H1 (cell line): Measurements from ENCODE around the gene PORCN. TPM values are rescaled to one million over a fixed set of nuclear protein-coding genes. Genes with fewer than 3 reads are reported as not detected.

Experiments used
- CTCF ChIA-PET: fragments of 300-600 bp; sonication (Branson Sonifier 250); formaldehyde crosslinking; loops from one replicate; lab custom pipeline; 2021; ENCODE audit not compliant: partially characterized antibody; lab: Charles Lee
- POLR2A ChIA-PET: fragments of 300-600 bp; sonication (Branson Sonifier 250); formaldehyde crosslinking; loops from one replicate; lab custom pipeline; 2021; ENCODE audit warnings: inconsistent platforms; ENCODE audit not compliant: partially characterized antibody; lab: Charles Lee
- DNase-seq, 2 experiments: peaks; one replicate each; pipeline versions ENCODE4 v3.0.0 to v3.0.0-alpha.2; 2010 to 2022; ENCODE audit warnings: low spot score in 2 of 2, low read depth in 1 of 2, mixed read lengths in 1 of 2
- FAIRE-seq: peaks from 2 replicates; lab custom pipeline; 2011; peaks lifted over from hg19 to GRCh38; lab: Jason Lieb, UNC
- H2AFZ ChIP-seq: 2 replicates; pipeline ENCODE4 v1.8.1; 2012; ENCODE audit warnings: low read length, inconsistent platforms
- H2AK5ac ChIP-seq: 2 replicates; pipeline ENCODE4 v1.6.1; 2013; ENCODE audit warnings: low read depth, low read length
- H2BK120ac ChIP-seq: replicated peaks from 2 replicates; pipeline ENCODE3; 2013; ENCODE audit warnings: low read depth, low read length, inconsistent platforms
- H2BK12ac ChIP-seq: 2 replicates; pipeline ENCODE4 v1.6.1; 2013; ENCODE audit warnings: low read depth, low read length
- H2BK15ac ChIP-seq: 2 replicates; pipeline ENCODE4 v1.6.1; 2013; ENCODE audit warnings: low read length
- H2BK20ac ChIP-seq: 2 replicates; pipeline ENCODE4 v1.6.1; 2013; ENCODE audit warnings: low read length
- H2BK5ac ChIP-seq: 2 replicates; pipeline ENCODE4 v1.6.1; 2013; ENCODE audit warnings: low read depth, low read length
- H3K14ac ChIP-seq: 2 replicates; pipeline ENCODE4 v1.6.1; 2013; ENCODE audit warnings: inconsistent platforms; ENCODE audit not compliant: insufficient read length
- H3K18ac ChIP-seq: 2 replicates; pipeline ENCODE4 v1.6.1; 2013; ENCODE audit warnings: low read length; ENCODE audit errors: extremely low read depth
- H3K23ac ChIP-seq: 2 replicates; pipeline ENCODE4 v1.6.1; 2013; ENCODE audit warnings: inconsistent platforms; ENCODE audit not compliant: insufficient read length
- H3K23me2 ChIP-seq: 2 replicates; pipeline ENCODE4 v1.6.1; 2013; ENCODE audit warnings: low read depth, low read length
- H3K27ac ChIP-seq: 2 replicates; pipeline ENCODE4 v1.6.1; 2011; ENCODE audit warnings: low read depth, low read length, inconsistent platforms
- H3K27me3 ChIP-seq, 4 experiments: replicated peaks in 1 of 4; 1 replicate in 1 of 4; 2 replicates in 3 of 4; pipeline versions ENCODE4 v1.6.1 to v1.8.1; 2011 to 2013; ENCODE audit warnings: low read length in 3 of 4, mild to moderate bottlenecking in 3 of 4, inconsistent platforms in 2 of 4, mixed read lengths in 2 of 4, moderate library complexity in 1 of 4; ENCODE audit not compliant: control insufficient read depth in 3 of 4, insufficient read depth in 3 of 4; ENCODE audit errors: extremely low read depth in 1 of 4
- H3K36me3 ChIP-seq, 4 experiments: 2 replicates each; pipeline versions ENCODE4 v1.6.1 to v1.8.1; 2011 to 2013; ENCODE audit warnings: mild to moderate bottlenecking in 4 of 4, low read length in 3 of 4, moderate library complexity in 2 of 4, control low read depth in 1 of 4, inconsistent platforms in 1 of 4; ENCODE audit not compliant: insufficient read depth in 4 of 4, control insufficient read depth in 2 of 4
- H3K4ac ChIP-seq: replicated peaks from 2 replicates; pipeline ENCODE3; 2013; ENCODE audit warnings: low read length, low read depth, mixed read lengths, inconsistent platforms; ENCODE audit not compliant: insufficient read length
- H3K4me1 ChIP-seq, 4 experiments: replicated peaks in 1 of 4; 1 replicate in 1 of 4; 2 replicates in 3 of 4; pipeline versions ENCODE4 v1.6.1 to v1.8.1; 2011 to 2013; ENCODE audit warnings: low read length in 3 of 4, inconsistent platforms in 2 of 4, mixed read lengths in 1 of 4; ENCODE audit not compliant: insufficient read depth in 4 of 4, control insufficient read depth in 3 of 4
- H3K4me2 ChIP-seq, 2 experiments: 2 replicates each; pipeline versions ENCODE4 v1.6.1 to v1.8.1; 2011 to 2013; ENCODE audit warnings: low read depth in 2 of 2, low read length in 2 of 2, control low read depth in 1 of 2, inconsistent platforms in 1 of 2, mild to moderate bottlenecking in 1 of 2; ENCODE audit not compliant: insufficient read depth in 1 of 2
- H3K4me3 ChIP-seq, 4 experiments: fragments of 200-600, 300-600 bp in 1 of 4; sonication (generic), shearing (Covaris generic), sonication (Bioruptor Twin) in 1 of 4; 2 replicates each; pipeline versions ENCODE4 v1.5.1 to v1.8.1; 2011 to 2016; ENCODE audit warnings: low read length in 4 of 4, low read depth in 3 of 4, control low read depth in 2 of 4, inconsistent platforms in 2 of 4, mild to moderate bottlenecking in 2 of 4, mixed read lengths in 1 of 4, moderate library complexity in 1 of 4; ENCODE audit not compliant: insufficient read depth in 2 of 4; ENCODE audit errors: extremely low read depth in 1 of 4
- H3K56ac ChIP-seq: replicated peaks from 2 replicates; pipeline ENCODE3; 2013; ENCODE audit warnings: low read depth, mild to moderate bottlenecking, mixed read lengths, low read length, inconsistent platforms; ENCODE audit not compliant: insufficient read length
- H3K79me1 ChIP-seq: 2 replicates; pipeline ENCODE4 v1.6.1; 2013; ENCODE audit warnings: low read depth, low read length, control low read depth
- H3K79me2 ChIP-seq, 2 experiments: 2 replicates each; pipeline versions ENCODE4 v1.6.1 to v1.8.1; 2012 to 2013; ENCODE audit warnings: low read length in 2 of 2, mild to moderate bottlenecking in 2 of 2, inconsistent platforms in 1 of 2; ENCODE audit not compliant: insufficient read depth in 2 of 2, control insufficient read depth in 1 of 2
- H3K9ac ChIP-seq, 4 experiments: replicated peaks in 1 of 4; 1 replicate in 1 of 4; 2 replicates in 3 of 4; pipeline versions ENCODE4 v1.6.1 to v1.8.1; 2011 to 2013; ENCODE audit warnings: low read depth in 3 of 4, low read length in 3 of 4, control low read depth in 2 of 4, mild to moderate bottlenecking in 2 of 4, moderate library complexity in 2 of 4, inconsistent platforms in 1 of 4; ENCODE audit errors: extremely low read depth in 1 of 4
- H3K9me3 ChIP-seq, 2 experiments: 2 replicates each; pipeline versions ENCODE4 v1.6.1 to v1.8.1; 2012 to 2013; ENCODE audit warnings: mild to moderate bottlenecking in 2 of 2, moderate library complexity in 2 of 2, control low read depth in 1 of 2, inconsistent platforms in 1 of 2, low read depth in 1 of 2, low read length in 1 of 2, mixed read lengths in 1 of 2; ENCODE audit not compliant: insufficient read depth in 2 of 2
- H4K20me1 ChIP-seq, 2 experiments: replicated peaks in 1 of 2; 2 replicates each; pipeline versions ENCODE3 to v1.8.1; 2011 to 2013; ENCODE audit warnings: inconsistent platforms in 2 of 2, low read length in 2 of 2, mild to moderate bottlenecking in 1 of 2; ENCODE audit not compliant: insufficient read depth in 2 of 2, control insufficient read depth in 1 of 2
- H4K5ac ChIP-seq: 2 replicates; pipeline ENCODE4 v1.6.1; 2013; ENCODE audit warnings: low read length, low read depth, mixed read lengths, inconsistent platforms; ENCODE audit not compliant: insufficient read length
- H4K8ac ChIP-seq: 2 replicates; pipeline ENCODE4 v1.8.0; 2013; ENCODE audit warnings: mild to moderate bottlenecking, moderate library complexity, low read length, inconsistent platforms; ENCODE audit not compliant: insufficient read depth; ENCODE audit errors: extremely low read depth
- H4K91ac ChIP-seq: replicated peaks from 2 replicates; pipeline ENCODE3; 2013; ENCODE audit warnings: low read length, mixed read lengths, inconsistent platforms; ENCODE audit not compliant: insufficient read length
- CBX8 ChIP-seq: fragments of 300-800, 300-1000 bp; sonication (generic); IDR thresholded peaks from 2 replicates; pipeline ENCODE4 v1.7.1; 2016; ENCODE audit warnings: low read depth, low read length, borderline replicate concordance
- CHD2 ChIP-seq: IDR thresholded peaks from 2 replicates; pipeline ENCODE4 v1.6.1; 2012; ENCODE audit warnings: low read length, improper control_type of control experiment
- CTCF ChIP-seq, 3 experiments: IDR thresholded peaks; 1 replicate in 2 of 3; 2 replicates in 1 of 3; pipeline versions ENCODE4 v1.5.1 to v1.6.1; 2011; ENCODE audit warnings: low read length in 3 of 3, mild to moderate bottlenecking in 3 of 3, inconsistent platforms in 2 of 3, low read depth in 1 of 3, moderate library complexity in 1 of 3; ENCODE audit not compliant: insufficient read depth in 1 of 3; ENCODE audit errors: control extremely low read depth in 1 of 3
- EZH2 ChIP-seq: fragments of 200-600 bp; sonication (generic); IDR thresholded peaks from 2 replicates; pipeline ENCODE4 v1.7.1; 2012; ENCODE audit warnings: low read depth, mild to moderate bottlenecking, moderate library complexity, low read length, inconsistent platforms; ENCODE audit not compliant: severe bottlenecking
- KDM5A ChIP-seq: fragments of 200-600 bp; IDR thresholded peaks from 2 replicates; pipeline ENCODE4 v1.7.1; 2012; ENCODE audit warnings: mild to moderate bottlenecking, low read length, inconsistent platforms, mixed read lengths
- SP1 ChIP-seq: IDR thresholded peaks from 2 replicates; pipeline ENCODE4 v1.6.1; 2011; ENCODE audit warnings: low read depth, low read length
- SUZ12 ChIP-seq: fragments of 200-600 bp; sonication (generic); IDR thresholded peaks from 2 replicates; pipeline ENCODE4 v1.6.1; 2012; ENCODE audit warnings: mild to moderate bottlenecking, inconsistent platforms, low read length, moderate library complexity, mixed read lengths
- TBP ChIP-seq: IDR thresholded peaks from 2 replicates; pipeline ENCODE4 v1.6.1; 2011; ENCODE audit warnings: low read depth, low read length, improper control_type of control experiment
- TEAD4 ChIP-seq: IDR thresholded peaks from 2 replicates; pipeline ENCODE4 v1.6.1; 2012; ENCODE audit warnings: low read depth, low read length, inconsistent platforms, mixed read lengths
- USF2 ChIP-seq: IDR thresholded peaks from 2 replicates; pipeline ENCODE4 v1.6.1; 2011; ENCODE audit warnings: low read length, improper control_type of control experiment
- YY1 ChIP-seq: IDR thresholded peaks from 2 replicates; pipeline ENCODE4 v1.6.1; 2011; ENCODE audit warnings: low read depth, mild to moderate bottlenecking, low read length
- WGBS, 2 experiments: shearing (Covaris generic) in 1 of 2; methylation state at CpG; one replicate each; pipeline versions ENCODE4 v1.1.6 to v1.1.7; 2013 to 2015; ENCODE audit warnings: low lambda C conversion rate in 2 of 2, mixed read lengths in 2 of 2, inconsistent platforms in 1 of 2, low coverage in 1 of 2, missing lambda C conversion rate in 1 of 2; ENCODE audit not compliant: insufficient replicate concordance in 2 of 2, insufficient coverage in 1 of 2, insufficient read length in 1 of 2; ENCODE audit errors: extremely low coverage in 1 of 2, missing lambda C conversion rate in 1 of 2; 5-methylcytosine and 5-hydroxymethylcytosine counted together
- polyA plus RNA-seq, 7 experiments: library from polyadenylated mRNA; depleted of rRNA in 3 of 7; stranded (reverse) in 5 of 7; unstranded in 2 of 7; fragments of >200 nt in 5 of 7; fragments of 200-250 nt in 2 of 7; gene quantifications; 1 replicate in 5 of 7; 2 replicates in 1 of 7; 4 replicates in 1 of 7; pipeline versions ENCODE4 v1.2.1 to v1.2.3, GENCODE V29; 2011 to 2013; ENCODE audit warnings: missing spikeins in 2 of 7, mixed read lengths in 2 of 7
- total RNA-seq: library from RNA; stranded (reverse); fragmentation: NEBNext Ultra II Directional; extraction: Animal tissue kit (Norgen Biotek cat#: 25700); gene quantifications from 2 replicates; pipeline ENCODE4 v1.2.1, GENCODE V29; 2021

PORCN gene
- total and polyA plus RNA-seq, 2 of the 8 experiments (the other 6 are each of a cell fraction or from before 2014, with no cell fraction given), result 14.6 to 34.1 TPM

GRCh38 chrX:48497871-48498270 is 10.9 kb upstream of the PORCN start:
- Histone ChIP-seq H3K23ac (no peak overlapping the region), H3K18ac (no peak overlapping the region), H2BK5ac (no peak overlapping the region), H2BK120ac (no peak overlapping the region), H2BK15ac (no peak overlapping the region), H3K9ac (no peak overlapping the region), H2BK20ac (no peak overlapping the region), H4K91ac (no peak overlapping the region), H2AK5ac (no peak overlapping the region), H2AFZ (no peak overlapping the region), H3K4me3 (no peak overlapping the region), H3K4me1 (no peaks in the 10 kb centered on the region; a peak in 1 of 7 replicates), H3K4ac (no peak overlapping the region), H3K27me3 (no peaks in the 10 kb centered on the region), H3K79me1 (no peaks in the 10 kb centered on the region), H4K8ac (no peak overlapping the region), H3K56ac (no peak overlapping the region), H3K14ac (no peak overlapping the region), H3K4me2 (no peak overlapping the region), H3K9me3 (no peaks in the 10 kb centered on the region), H3K27ac (no peak overlapping the region), H3K23me2 (no peaks in the 10 kb centered on the region), H3K79me2 (no peaks in the 10 kb centered on the region)
- POLR2A ChIA-PET, result no interaction called here
- no peak for DNase-seq
- TF ChIP-seq CTCF (IDR thresholded peaks at IDR 0.05; ENCODE audit: control extremely low read depth in 1 of 3, insufficient read depth in 1 of 3, low read depth in 1 of 3, low read length in 3 of 3) (no peak), YY1 (no peak), EZH2 (no peak), USF2 (no peak), TBP (no peak), TEAD4 (no peak), SUZ12 (no peak), SP1 (no peak), CHD2 (no peak), KDM5A (no peak), CBX8 (no peak)
- TF ChIP-seq, all 59 proteins: peak for 0
- Histone ChIP-seq H4K5ac (no peak overlapping the region), H3K36me3 (no peaks in the 10 kb centered on the region), H2BK12ac (no peak overlapping the region), H4K20me1 (no peaks in the 10 kb centered on the region)
- WGBS, 2 experiments, result 81% methylated on average over 4 of the region's 5 CpGs; no CpG with 5 or more reads in 1 of the 2 experiments
- FAIRE-seq, result no peak
- CTCF ChIA-PET, result interaction anchor here (1.0 kb wide), 1 partner anchor 414 kb away, joined by 3 read pairs; no protein-coding TSS in a partner anchor
